ENCODE data around the gene SYT8. TPM values are rescaled to one million over a fixed set of nuclear protein-coding genes. Genes with fewer than 3 reads are reported as not detected.

SYT8 gene
- total RNA-seq, 1 experiment from 2014 or later = not detected

DNA sequence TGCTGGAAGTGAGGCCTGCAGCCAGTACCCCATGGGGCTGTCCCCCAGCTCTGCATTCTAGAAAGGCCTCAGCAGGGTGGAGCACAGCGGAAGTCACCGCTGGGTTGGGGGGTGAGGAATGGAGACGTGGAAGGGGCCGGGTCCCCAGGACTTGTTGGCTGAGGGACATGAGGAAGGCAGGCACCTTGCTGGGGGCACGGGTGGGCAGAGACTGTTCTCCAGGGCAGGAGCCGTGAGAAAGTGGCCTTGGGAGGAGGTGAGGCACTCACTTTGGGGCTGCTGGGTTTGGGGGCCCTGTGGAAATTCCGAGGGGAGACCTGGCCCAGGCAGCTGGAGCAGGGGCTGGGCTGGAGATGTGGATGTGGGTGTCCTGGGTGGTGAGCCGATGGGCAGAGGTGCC is 9.0 kb downstream of the SYT8 start:
- Mint-ChIP-seq H3K27ac (peak overlapping the region in 2 of 3 experiments; percentile 0 to 48; a peak in 1 of 7 replicates), H3K36me3 (ENCODE audit: insufficient read depth in 1 of 3, low read depth in 3 of 3) (no peaks in the 10 kb centered on the region), H3K27me3 (ENCODE audit: low read depth) (peaks cover 20% of the 10 kb centered on the region), H3K4me3 (no peak overlapping the region), H3K4me1 (peaks cover 0 to 4% of the 10 kb centered on the region in 2 experiments; a peak in 1 of 4 replicates), H3K9me3 (no peaks in the 10 kb centered on the region)
- no peaks in the 10 kb centered on the region for H3K4me1 ChIP-seq (ENCODE audit: insufficient read depth, low read length)
- no peaks in the 10 kb centered on the region for H3K79me1 ChIP-seq (ENCODE audit: insufficient read depth, low read depth, low read length, poor library complexity, severe bottlenecking)
- H2AFZ ChIP-seq (ENCODE audit: low read length) = no peak overlapping the region
- no peaks in the 10 kb centered on the region for H3K79me2 ChIP-seq (ENCODE audit: insufficient read depth, low read length)
- H3K56ac ChIP-seq (ENCODE audit: insufficient read length, low read depth, low read length) = no peak overlapping the region
- no peak overlapping the region for H2BK15ac ChIP-seq (ENCODE audit: low read depth, low read length)
- H2AK5ac ChIP-seq (ENCODE audit: insufficient read length, low read length) = no peak overlapping the region
- H3K18ac ChIP-seq (ENCODE audit: insufficient read length, low read depth, low read length) = peak overlapping the region; percentile 18
- H3K9ac ChIP-seq (ENCODE audit: extremely low read depth, insufficient read length, low read length) = no peak overlapping the region
- H3K14ac ChIP-seq (ENCODE audit: insufficient read depth, low read length) = no peak overlapping the region; the same call in 1 of the 2 replicates
- no peaks in the 10 kb centered on the region for H3K27me3 ChIP-seq (ENCODE audit: insufficient read depth, low read length)
- H3K23ac ChIP-seq (ENCODE audit: insufficient read length, low read depth, low read length) = no peak overlapping the region
- H3K27ac ChIP-seq (ENCODE audit: insufficient read length, low read depth, low read length) = no peak overlapping the region
- no peak overlapping the region for H3K4me2 ChIP-seq (ENCODE audit: insufficient read depth, insufficient read length, low read length)
- H4K5ac ChIP-seq (ENCODE audit: insufficient read length, low read depth, low read length) = no peak overlapping the region
- H3T11ph ChIP-seq (ENCODE audit: low read length) = no peak overlapping the region
- no CpG with 5 or more reads among the region's 8 CpGs for WGBS (ENCODE audit: extremely low coverage, insufficient read length, low lambda C conversion rate)
- H2BK20ac ChIP-seq (ENCODE audit: low read depth, low read length, poor library complexity, severe bottlenecking) = no peak overlapping the region
- H2BK5ac ChIP-seq (ENCODE audit: insufficient read length, low read length) = no peak overlapping the region
- no peak overlapping the region for H2BK120ac ChIP-seq (ENCODE audit: low read depth, low read length, poor library complexity, severe bottlenecking)
- no peaks in the 10 kb centered on the region for H4K20me1 ChIP-seq (ENCODE audit: control insufficient read depth, insufficient read depth, insufficient read length)
- DNase-seq = no peak
- no peaks in the 10 kb centered on the region for H3K23me2 ChIP-seq (ENCODE audit: insufficient read length, low read depth, low read length, poor library complexity, severe bottlenecking)
- H4K91ac ChIP-seq (ENCODE audit: insufficient read length, low read depth, low read length) = no peak overlapping the region
- H4K8ac ChIP-seq (replicated peaks; ENCODE audit: insufficient read length, low read depth, low read length) = no peak overlapping the region
- no peak overlapping the region for H2BK12ac ChIP-seq (ENCODE audit: insufficient read length, low read depth, low read length)
- no peaks in the 10 kb centered on the region for H3K9me3 ChIP-seq (ENCODE audit: control insufficient read depth, low read depth, low read length)
- TF ChIP-seq, protein P1, sequence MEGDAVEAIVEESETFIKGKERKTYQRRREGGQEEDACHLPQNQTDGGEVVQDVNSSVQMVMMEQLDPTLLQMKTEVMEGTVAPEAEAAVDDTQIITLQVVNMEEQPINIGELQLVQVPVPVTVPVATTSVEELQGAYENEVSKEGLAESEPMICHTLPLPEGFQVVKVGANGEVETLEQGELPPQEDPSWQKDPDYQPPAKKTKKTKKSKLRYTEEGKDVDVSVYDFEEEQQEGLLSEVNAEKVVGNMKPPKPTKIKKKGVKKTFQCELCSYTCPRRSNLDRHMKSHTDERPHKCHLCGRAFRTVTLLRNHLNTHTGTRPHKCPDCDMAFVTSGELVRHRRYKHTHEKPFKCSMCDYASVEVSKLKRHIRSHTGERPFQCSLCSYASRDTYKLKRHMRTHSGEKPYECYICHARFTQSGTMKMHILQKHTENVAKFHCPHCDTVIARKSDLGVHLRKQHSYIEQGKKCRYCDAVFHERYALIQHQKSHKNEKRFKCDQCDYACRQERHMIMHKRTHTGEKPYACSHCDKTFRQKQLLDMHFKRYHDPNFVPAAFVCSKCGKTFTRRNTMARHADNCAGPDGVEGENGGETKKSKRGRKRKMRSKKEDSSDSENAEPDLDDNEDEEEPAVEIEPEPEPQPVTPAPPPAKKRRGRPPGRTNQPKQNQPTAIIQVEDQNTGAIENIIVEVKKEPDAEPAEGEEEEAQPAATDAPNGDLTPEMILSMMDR (conservative IDR thresholded peaks at IDR 0.05) = no peak
- H3K4ac ChIP-seq (ENCODE audit: low read depth, low read length) = no peak overlapping the region

Data from H9 (cell line).